Islet of Langerhans (tissue), 1 donor: ENCODE data around the gene ZNF724.

Experiments used
- FAIRE-seq: peaks from one replicate; lab custom pipeline; 2011; peaks lifted over from hg19 to GRCh38; lab: Jason Lieb, UNC

The ZNF724 gene

DNA sequence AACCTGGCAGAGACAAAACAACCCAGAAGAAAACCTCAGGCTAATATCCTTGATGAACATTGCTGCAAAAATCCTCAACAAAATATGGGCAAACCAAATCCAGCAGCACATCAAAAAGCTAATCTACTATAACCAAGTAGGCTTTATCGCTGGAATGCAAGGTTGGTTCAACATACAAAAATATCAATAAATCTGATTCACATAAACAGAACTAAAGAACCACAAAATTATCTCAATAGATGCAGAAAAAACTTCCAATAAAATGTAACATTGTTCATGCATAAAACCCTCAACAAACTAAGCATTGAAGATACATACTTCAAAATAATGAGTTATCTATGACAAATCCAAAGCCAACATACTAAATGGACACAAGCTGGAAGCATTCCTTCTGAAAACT lies 8.8 kb downstream of the ZNF724 start:
- FAIRE-seq, result no peak

DNA sequence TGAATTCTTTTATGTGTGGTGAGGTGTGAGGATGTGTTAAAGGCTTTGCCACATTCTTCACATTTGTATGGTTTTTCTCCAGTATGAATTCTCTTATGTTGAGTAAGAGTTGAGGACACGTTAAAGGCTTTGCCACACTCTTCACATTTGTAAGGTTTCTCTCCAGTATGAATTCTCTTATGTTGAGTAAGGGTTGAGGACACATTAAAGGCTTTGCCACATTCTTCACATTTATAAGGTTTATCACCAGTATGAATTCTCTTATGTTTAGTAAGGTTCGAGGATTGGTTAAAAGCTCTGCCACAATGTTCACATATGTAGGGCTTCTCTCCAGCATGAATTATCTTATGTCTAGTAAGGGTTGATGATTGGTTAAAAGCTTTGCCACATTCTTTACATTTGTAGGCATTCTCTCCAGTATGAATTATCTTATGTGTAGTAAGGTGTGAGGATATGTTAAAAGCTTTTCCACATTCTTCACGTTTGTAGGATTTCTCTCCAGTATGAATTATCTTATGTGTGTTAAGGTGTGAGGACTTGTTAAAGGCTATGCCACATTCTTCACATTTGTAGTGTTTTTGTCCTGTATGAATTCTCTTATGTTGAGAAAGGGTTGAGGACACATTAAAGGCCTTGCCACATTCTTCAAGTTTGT lies 27.1 kb downstream of the ZNF724 start:
- no peak for FAIRE-seq

DNA sequence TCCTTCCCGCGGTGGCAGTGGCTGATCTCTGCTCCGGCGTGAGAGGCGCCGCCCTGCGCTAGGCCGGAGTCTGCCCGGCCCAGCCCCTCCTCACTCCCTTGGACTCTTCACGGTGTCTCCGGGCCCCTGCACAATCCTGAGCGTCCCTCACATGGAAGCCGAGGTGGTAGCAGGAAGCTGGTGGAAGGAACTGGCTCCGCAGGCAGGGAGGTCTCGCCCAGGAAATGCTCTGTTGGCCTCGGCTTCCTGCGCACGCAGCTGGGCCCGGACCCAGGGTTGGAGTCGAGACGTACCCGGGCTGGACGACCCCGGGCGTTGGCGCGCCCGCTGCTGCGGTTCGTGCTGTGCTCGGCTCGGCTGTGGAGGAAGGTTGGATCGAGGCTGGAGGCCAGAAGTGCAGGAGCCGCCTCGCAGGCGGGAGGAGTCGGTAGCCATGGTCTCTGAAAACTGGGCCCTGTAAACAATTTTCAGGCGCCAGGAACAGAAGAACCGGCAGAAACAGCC lies 46.3 kb downstream of the ZNF724 start:
- no peak for FAIRE-seq

DNA sequence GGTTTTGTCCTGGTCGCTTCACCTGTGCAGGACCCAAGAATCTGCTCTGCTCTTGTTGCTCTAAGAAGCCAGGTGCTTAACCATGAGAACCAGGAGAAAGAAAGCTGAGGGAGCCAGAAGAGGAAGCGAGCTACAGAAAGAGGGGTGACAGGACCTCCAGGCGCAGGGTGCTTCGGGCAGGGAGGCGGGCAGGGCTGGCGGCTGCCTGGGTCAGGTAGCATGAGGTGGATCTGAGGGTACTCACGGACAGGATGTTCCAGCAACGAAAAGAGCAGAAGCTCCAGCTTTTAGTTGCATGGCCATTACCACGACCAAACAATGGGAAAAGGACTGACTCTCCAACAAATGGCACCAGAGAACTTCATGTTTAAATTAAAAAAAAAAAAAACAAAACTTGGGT lies 59.9 kb downstream of the ZNF724 start:
- no peak for FAIRE-seq

DNA sequence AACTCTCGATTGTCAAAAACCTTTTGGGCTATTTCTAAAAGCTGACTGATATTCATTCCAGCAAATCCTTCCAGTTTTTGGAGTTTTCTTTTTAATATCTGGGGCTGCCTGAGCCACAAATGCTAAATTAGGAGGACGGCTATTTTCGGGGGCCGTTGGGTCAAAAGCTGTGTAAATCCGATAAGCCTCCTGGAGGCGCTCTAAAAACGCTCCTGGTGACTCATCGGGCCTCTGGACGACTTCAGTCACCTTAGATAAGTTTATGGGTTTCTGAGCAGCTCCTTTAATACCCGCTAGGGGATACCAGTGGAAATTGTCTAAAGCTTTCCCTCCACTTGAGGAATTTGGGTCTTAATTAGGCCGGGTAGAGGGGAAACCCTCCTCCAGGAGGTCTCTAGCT lies 66.9 kb downstream of the ZNF724 start:
- no peak for FAIRE-seq
